ENCODE results near the gene AUTS2. TPM values are rescaled to one million over a fixed set of nuclear protein-coding genes. Genes with fewer than 3 reads are reported as not detected.

AUTS2 gene
- total and polyA plus RNA-seq, 10 of the 15 experiments (the other 5 are each of a cell fraction or from before 2014, with no cell fraction given): 6.4 to 55.6 (median 21.6) TPM

DNA sequence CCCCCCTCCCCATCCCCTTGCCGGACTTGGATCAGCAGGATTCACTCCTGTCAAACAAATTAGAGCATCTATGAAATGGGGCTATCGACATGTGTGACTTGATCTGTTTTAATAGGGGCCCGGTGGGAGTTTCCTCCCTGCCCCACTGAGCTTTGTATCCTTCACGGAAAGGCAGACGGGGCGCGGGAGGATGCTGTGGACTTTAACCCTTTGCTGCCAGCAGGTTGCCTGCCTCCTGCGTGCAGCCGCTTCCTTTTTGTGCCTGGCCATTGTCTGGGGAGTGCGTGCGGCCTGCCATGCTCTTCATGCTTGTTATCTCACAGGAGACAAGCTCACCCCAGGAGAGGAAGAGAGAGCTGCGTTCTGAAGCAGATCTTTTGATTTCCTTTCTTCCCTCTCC, 1020.9 kb downstream of the AUTS2 start:
- ChIA-PET RAD21 (ENCODE audit: unreplicated experiment) (no interaction called here), POLR2A (no interaction called here), CTCF (interaction anchor here (1.9 kb wide), 1 partner anchor 79 kb away, joined by 4 read pairs; no protein-coding TSS in a partner anchor), SMC1A (ENCODE audit: uncharacterized antibody, unreplicated experiment) (no interaction called here)
- WGBS (ENCODE audit: insufficient coverage, insufficient replicate concordance, low lambda C conversion rate, missing lambda C conversion rate): 77% methylated on average over 12 of the region's 12 CpGs
- Histone ChIP-seq H3K27ac (ENCODE audit: control insufficient read depth, insufficient read depth) (no peak overlapping the region), H3K27me3 (replicated peaks in 1 of 2; ENCODE audit: control insufficient read depth in 2 of 2, insufficient read depth in 2 of 2, low read length in 1 of 2) (no peaks in the 10 kb centered on the region), H3K4me3 (no peak overlapping the region), H2AFZ (ENCODE audit: control insufficient read depth, low read depth, low read length) (no peak overlapping the region), H3K36me3 (ENCODE audit: control insufficient read depth in 2 of 2, insufficient read depth in 2 of 2, low read length in 1 of 2) (no peaks in the 10 kb centered on the region; a peak in 1 of 4 replicates), H3K79me2 (ENCODE audit: control insufficient read depth, insufficient read depth, low read length) (no peaks in the 10 kb centered on the region), H3K4me1 (ENCODE audit: control insufficient read depth, insufficient read depth, low read length) (no peaks in the 10 kb centered on the region), H3K9ac (ENCODE audit: control insufficient read depth, insufficient read depth, low read length) (no peak overlapping the region), H3K9me3 (replicated peaks; ENCODE audit: control insufficient read depth, insufficient read depth, low read length) (no peaks in the 10 kb centered on the region), H3K4me2 (ENCODE audit: control insufficient read depth, insufficient read depth) (no peak overlapping the region), H4K20me1 (ENCODE audit: control insufficient read depth, insufficient read depth) (no peaks in the 10 kb centered on the region)
- in situ Hi-C loops (cut with MboI): no loop called here
- ATAC-seq (no peak), FAIRE-seq (no peak), DNase-seq (ENCODE audit: low read depth, low spot score) (no peak)
- BruUV-seq (replicated peaks): no TSS peak
- intact Hi-C loops (cut with micrococcal nuclease; ENCODE audit: unreplicated experiment): no loop called here
- TF ChIP-seq WRNIP1 (IDR thresholded peaks at IDR 0.05; ENCODE audit: borderline replicate concordance, low read depth, low read length): no peak
- TF ChIP-seq ETV6 (conservative IDR thresholded peaks at IDR 0.05 in 1 of 2, IDR thresholded peaks at IDR 0.05 in 1 of 2; ENCODE audit: borderline replicate concordance in 1 of 2, low read depth in 1 of 2): no peak
- TF ChIP-seq, protein P1, sequence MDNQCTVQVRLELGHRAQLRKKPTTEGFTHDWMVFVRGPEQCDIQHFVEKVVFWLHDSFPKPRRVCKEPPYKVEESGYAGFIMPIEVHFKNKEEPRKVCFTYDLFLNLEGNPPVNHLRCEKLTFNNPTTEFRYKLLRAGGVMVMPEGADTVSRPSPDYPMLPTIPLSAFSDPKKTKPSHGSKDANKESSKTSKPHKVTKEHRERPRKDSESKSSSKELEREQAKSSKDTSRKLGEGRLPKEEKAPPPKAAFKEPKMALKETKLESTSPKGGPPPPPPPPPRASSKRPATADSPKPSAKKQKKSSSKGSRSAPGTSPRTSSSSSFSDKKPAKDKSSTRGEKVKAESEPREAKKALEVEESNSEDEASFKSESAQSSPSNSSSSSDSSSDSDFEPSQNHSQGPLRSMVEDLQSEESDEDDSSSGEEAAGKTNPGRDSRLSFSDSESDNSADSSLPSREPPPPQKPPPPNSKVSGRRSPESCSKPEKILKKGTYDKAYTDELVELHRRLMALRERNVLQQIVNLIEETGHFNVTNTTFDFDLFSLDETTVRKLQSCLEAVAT (IDR thresholded peaks at IDR 0.05): no peak
- TF ChIP-seq, protein P2, sequence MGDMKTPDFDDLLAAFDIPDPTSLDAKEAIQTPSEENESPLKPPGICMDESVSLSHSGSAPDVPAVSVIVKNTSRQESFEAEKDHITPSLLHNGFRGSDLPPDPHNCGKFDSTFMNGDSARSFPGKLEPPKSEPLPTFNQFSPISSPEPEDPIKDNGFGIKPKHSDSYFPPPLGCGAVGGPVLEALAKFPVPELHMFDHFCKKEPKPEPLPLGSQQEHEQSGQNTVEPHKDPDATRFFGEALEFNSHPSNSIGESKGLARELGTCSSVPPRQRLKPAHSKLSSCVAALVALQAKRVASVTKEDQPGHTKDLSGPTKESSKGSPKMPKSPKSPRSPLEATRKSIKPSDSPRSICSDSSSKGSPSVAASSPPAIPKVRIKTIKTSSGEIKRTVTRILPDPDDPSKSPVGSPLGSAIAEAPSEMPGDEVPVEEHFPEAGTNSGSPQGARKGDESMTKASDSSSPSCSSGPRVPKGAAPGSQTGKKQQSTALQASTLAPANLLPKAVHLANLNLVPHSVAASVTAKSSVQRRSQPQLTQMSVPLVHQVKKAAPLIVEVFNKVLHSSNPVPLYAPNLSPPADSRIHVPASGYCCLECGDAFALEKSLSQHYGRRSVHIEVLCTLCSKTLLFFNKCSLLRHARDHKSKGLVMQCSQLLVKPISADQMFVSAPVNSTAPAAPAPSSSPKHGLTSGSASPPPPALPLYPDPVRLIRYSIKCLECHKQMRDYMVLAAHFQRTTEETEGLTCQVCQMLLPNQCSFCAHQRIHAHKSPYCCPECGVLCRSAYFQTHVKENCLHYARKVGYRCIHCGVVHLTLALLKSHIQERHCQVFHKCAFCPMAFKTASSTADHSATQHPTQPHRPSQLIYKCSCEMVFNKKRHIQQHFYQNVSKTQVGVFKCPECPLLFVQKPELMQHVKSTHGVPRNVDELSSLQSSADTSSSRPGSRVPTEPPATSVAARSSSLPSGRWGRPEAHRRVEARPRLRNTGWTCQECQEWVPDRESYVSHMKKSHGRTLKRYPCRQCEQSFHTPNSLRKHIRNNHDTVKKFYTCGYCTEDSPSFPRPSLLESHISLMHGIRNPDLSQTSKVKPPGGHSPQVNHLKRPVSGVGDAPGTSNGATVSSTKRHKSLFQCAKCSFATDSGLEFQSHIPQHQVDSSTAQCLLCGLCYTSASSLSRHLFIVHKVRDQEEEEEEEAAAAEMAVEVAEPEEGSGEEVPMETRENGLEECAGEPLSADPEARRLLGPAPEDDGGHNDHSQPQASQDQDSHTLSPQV (IDR thresholded peaks at IDR 0.05): no peak
- TF ChIP-seq ASH2L (IDR thresholded peaks at IDR 0.05; ENCODE audit: borderline replicate concordance, low read depth): no peak
- TF ChIP-seq, protein P3, sequence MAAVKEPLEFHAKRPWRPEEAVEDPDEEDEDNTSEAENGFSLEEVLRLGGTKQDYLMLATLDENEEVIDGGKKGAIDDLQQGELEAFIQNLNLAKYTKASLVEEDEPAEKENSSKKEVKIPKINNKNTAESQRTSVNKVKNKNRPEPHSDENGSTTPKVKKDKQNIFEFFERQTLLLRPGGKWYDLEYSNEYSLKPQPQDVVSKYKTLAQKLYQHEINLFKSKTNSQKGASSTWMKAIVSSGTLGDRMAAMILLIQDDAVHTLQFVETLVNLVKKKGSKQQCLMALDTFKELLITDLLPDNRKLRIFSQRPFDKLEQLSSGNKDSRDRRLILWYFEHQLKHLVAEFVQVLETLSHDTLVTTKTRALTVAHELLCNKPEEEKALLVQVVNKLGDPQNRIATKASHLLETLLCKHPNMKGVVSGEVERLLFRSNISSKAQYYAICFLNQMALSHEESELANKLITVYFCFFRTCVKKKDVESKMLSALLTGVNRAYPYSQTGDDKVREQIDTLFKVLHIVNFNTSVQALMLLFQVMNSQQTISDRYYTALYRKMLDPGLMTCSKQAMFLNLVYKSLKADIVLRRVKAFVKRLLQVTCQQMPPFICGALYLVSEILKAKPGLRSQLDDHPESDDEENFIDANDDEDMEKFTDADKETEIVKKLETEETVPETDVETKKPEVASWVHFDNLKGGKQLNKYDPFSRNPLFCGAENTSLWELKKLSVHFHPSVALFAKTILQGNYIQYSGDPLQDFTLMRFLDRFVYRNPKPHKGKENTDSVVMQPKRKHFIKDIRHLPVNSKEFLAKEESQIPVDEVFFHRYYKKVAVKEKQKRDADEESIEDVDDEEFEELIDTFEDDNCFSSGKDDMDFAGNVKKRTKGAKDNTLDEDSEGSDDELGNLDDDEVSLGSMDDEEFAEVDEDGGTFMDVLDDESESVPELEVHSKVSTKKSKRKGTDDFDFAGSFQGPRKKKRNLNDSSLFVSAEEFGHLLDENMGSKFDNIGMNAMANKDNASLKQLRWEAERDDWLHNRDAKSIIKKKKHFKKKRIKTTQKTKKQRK (IDR thresholded peaks at IDR 0.05; ENCODE audit: low read depth, low read length): no peak
- no peak for TF ChIP-seq RAD21 (IDR thresholded peaks at IDR 0.05; ENCODE audit: insufficient read depth, low read depth, low read length)
- TF ChIP-seq ZBTB33 (IDR thresholded peaks at IDR 0.05): no peak
- TF ChIP-seq POLR2A (IDR thresholded peaks at IDR 0.05; ENCODE audit: low read depth, low read length): no peak
- no peak for TF ChIP-seq HDGF (IDR thresholded peaks at IDR 0.05)
- TF ChIP-seq FOXM1 (IDR thresholded peaks at IDR 0.05; ENCODE audit: low read depth, low read length): no peak
- no peak for TF ChIP-seq NFYA (IDR thresholded peaks at IDR 0.05; ENCODE audit: borderline replicate concordance, low read depth, low read length)
- no peak for TF ChIP-seq SMARCA5 (IDR thresholded peaks at IDR 0.05)

Measured in GM12878 (cell line).